ENCODE data around the gene UBE2K. TPM values are rescaled to one million over a fixed set of nuclear protein-coding genes. Genes with fewer than 3 reads are reported as not detected.

The UBE2K gene
- total and polyA plus RNA-seq, 10 of the 15 experiments (the other 5 are each of a cell fraction or from before 2014, with no cell fraction given) = 17.0 to 141 (median 75.5) TPM

DNA sequence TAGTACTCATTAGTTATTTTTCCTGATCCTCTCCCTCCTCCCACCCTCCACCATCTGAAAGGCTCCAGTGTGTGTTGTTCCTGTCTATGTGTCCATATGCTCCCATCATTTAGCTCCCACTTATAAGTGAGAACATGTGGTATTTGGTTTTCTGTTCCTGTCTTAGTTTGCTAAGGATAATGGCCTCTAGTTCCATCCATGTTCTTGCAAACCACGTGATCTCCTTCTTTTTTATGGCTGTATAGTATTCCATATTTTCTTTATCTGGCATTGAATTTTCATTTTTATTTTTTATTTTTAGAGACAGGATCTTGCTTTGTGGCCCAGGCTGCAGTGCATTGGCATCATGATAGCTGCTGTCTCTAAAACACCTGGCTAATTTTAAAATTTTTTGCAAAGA is 11.9 kb upstream of the UBE2K start:
- ChIA-PET CTCF (no interaction called here), RAD21 (ENCODE audit: unreplicated experiment) (interaction anchor here (1.5 kb wide), 1 partner anchor 229 kb away, joined by 3 read pairs; no protein-coding TSS in a partner anchor), POLR2A (interaction anchor here (0.5 kb wide), 1 partner anchor 171 kb away, joined by 3 read pairs; no protein-coding TSS in a partner anchor), SMC1A (ENCODE audit: uncharacterized antibody, unreplicated experiment) (interaction anchor here (1.4 kb wide), 1 partner anchor 9 kb away, joined by 3 read pairs; no protein-coding TSS in a partner anchor)
- H3K9ac ChIP-seq (ENCODE audit: control insufficient read depth, insufficient read depth, low read length) = no peak overlapping the region
- H3K79me2 ChIP-seq (ENCODE audit: control insufficient read depth, insufficient read depth, low read length) = no peaks in the 10 kb centered on the region
- no peaks in the 10 kb centered on the region for H3K36me3 ChIP-seq (ENCODE audit: control insufficient read depth in 2 of 2, insufficient read depth in 2 of 2, low read length in 1 of 2)
- no peak overlapping the region for H3K4me2 ChIP-seq (ENCODE audit: control insufficient read depth, insufficient read depth)
- WGBS (ENCODE audit: insufficient coverage, insufficient replicate concordance, low lambda C conversion rate, missing lambda C conversion rate) = 0% methylated on average over 1 of the region's 1 CpG
- TF ChIP-seq NR2F1 (conservative IDR thresholded peaks at IDR 0.05) (no peak), WRNIP1 (IDR thresholded peaks at IDR 0.05; ENCODE audit: borderline replicate concordance, low read depth, low read length) (no peak), YBX1 (IDR thresholded peaks at IDR 0.05) (no peak), TCF3 (IDR thresholded peaks at IDR 0.05; ENCODE audit: borderline replicate concordance, insufficient read depth, low read depth, low read length) (no peak), POLR2AphosphoS5 (IDR thresholded peaks at IDR 0.05; ENCODE audit: low read length) (no peak), ATF7 (IDR thresholded peaks at IDR 0.05; ENCODE audit: low read depth) (no peak), GATAD2B (conservative IDR thresholded peaks at IDR 0.05; ENCODE audit: low read depth) (no peak), ASH2L (IDR thresholded peaks at IDR 0.05; ENCODE audit: borderline replicate concordance, low read depth) (no peak), SMAD5 (IDR thresholded peaks at IDR 0.05; ENCODE audit: low read depth) (no peak)
- TF ChIP-seq, protein P1, sequence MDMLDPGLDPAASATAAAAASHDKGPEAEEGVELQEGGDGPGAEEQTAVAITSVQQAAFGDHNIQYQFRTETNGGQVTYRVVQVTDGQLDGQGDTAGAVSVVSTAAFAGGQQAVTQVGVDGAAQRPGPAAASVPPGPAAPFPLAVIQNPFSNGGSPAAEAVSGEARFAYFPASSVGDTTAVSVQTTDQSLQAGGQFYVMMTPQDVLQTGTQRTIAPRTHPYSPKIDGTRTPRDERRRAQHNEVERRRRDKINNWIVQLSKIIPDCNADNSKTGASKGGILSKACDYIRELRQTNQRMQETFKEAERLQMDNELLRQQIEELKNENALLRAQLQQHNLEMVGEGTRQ (IDR thresholded peaks at IDR 0.05; ENCODE audit: borderline replicate concordance, low read depth, low read length) = no peak
- TF ChIP-seq, protein P2, sequence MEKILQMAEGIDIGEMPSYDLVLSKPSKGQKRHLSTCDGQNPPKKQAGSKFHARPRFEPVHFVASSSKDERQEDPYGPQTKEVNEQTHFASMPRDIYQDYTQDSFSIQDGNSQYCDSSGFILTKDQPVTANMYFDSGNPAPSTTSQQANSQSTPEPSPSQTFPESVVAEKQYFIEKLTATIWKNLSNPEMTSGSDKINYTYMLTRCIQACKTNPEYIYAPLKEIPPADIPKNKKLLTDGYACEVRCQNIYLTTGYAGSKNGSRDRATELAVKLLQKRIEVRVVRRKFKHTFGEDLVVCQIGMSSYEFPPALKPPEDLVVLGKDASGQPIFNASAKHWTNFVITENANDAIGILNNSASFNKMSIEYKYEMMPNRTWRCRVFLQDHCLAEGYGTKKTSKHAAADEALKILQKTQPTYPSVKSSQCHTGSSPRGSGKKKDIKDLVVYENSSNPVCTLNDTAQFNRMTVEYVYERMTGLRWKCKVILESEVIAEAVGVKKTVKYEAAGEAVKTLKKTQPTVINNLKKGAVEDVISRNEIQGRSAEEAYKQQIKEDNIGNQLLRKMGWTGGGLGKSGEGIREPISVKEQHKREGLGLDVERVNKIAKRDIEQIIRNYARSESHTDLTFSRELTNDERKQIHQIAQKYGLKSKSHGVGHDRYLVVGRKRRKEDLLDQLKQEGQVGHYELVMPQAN (conservative IDR thresholded peaks at IDR 0.05) = no peak
- TF ChIP-seq, protein P3, sequence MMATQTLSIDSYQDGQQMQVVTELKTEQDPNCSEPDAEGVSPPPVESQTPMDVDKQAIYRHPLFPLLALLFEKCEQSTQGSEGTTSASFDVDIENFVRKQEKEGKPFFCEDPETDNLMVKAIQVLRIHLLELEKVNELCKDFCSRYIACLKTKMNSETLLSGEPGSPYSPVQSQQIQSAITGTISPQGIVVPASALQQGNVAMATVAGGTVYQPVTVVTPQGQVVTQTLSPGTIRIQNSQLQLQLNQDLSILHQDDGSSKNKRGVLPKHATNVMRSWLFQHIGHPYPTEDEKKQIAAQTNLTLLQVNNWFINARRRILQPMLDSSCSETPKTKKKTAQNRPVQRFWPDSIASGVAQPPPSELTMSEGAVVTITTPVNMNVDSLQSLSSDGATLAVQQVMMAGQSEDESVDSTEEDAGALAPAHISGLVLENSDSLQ (IDR thresholded peaks at IDR 0.05) = no peak
- no peak overlapping the region for H3K27ac ChIP-seq (ENCODE audit: control insufficient read depth, insufficient read depth)
- ATAC-seq = no peak
- H4K20me1 ChIP-seq (ENCODE audit: control insufficient read depth, insufficient read depth) = no peaks in the 10 kb centered on the region
- no peak overlapping the region for H3K4me3 ChIP-seq
- no peak for DNase-seq (ENCODE audit: low read depth, low spot score)
- peaks cover 16% of the 10 kb centered on the region for H3K4me1 ChIP-seq (ENCODE audit: control insufficient read depth, insufficient read depth, low read length)
- in situ Hi-C loops (cut with MboI) = no loop called here
- H3K27me3 ChIP-seq (replicated peaks in 1 of 2; ENCODE audit: control insufficient read depth in 2 of 2, insufficient read depth in 2 of 2, low read length in 1 of 2) = no peaks in the 10 kb centered on the region
- H2AFZ ChIP-seq (ENCODE audit: control insufficient read depth, low read depth, low read length) = no peak overlapping the region
- BruUV-seq (replicated peaks) = no TSS peak
- H3K9me3 ChIP-seq (replicated peaks; ENCODE audit: control insufficient read depth, insufficient read depth, low read length) = no peaks in the 10 kb centered on the region
- no peak for FAIRE-seq
- intact Hi-C loops (cut with micrococcal nuclease; ENCODE audit: unreplicated experiment) = no loop called here
